Jurkat, Clone E6-1 (cell line): Measurements from ENCODE around the gene ALAD. TPM values are rescaled to one million over a fixed set of nuclear protein-coding genes. Genes with fewer than 3 reads are reported as not detected.
"Not testable (repeated sequence)": the region's sequence is repeated elsewhere in the genome, so short reads cannot be mapped to it uniquely, and the experiment has no call there.

Experiments used
- DNase-seq: peaks from one replicate; pipeline ENCODE4 v3.0.0-alpha.2; 2011; ENCODE audit warnings: low read depth, low spot score
- H3K4me3 ChIP-seq: 2 replicates; pipeline ENCODE4 v1.5.1; 2011; ENCODE audit warnings: mild to moderate bottlenecking, low read length, control low read depth, moderate library complexity
- polyA plus RNA-seq: library from polyadenylated mRNA; unstranded; fragments of >200 nt; gene quantifications from one replicate; pipeline ENCODE4 v1.2.1, GENCODE V29; 2012; ENCODE audit warnings: missing spikeins; ENCODE audit not compliant: insufficient read length, insufficient read depth

The ALAD gene
- polyA plus RNA-seq, result 33.4 TPM

- peak within 1 kb of the TSS; percentile 61 for H3K4me3 ChIP-seq
- DNase-seq, result peak; percentile 95
Observed at GRCh38 chr9:113401027-113401792, at the start of gene ALAD. ALAD (minus strand) TSS chr9:113401284; CDS start chr9:113393559, 7,725 bp downstream.

GRCh38 chr9:113449376-113449775, 48.3 kb upstream of the ALAD start:
- no peak overlapping the region for H3K4me3 ChIP-seq
- no peak for DNase-seq

- DNase-seq, result peak; percentile 19
- no peak overlapping the region for H3K4me3 ChIP-seq
Observed at GRCh38 chr9:113446323-113446740, 45.2 kb upstream of the ALAD start.

GRCh38 chr9:113444736-113445135, 43.7 kb upstream of the ALAD start:
- no peak for DNase-seq
- no peak overlapping the region for H3K4me3 ChIP-seq

GRCh38 chr9:113437716-113438115, 36.6 kb upstream of the ALAD start:
- not testable (repeated sequence) for DNase-seq, H3K4me3 ChIP-seq

GRCh38 chr9:113436728-113437515, 35.8 kb upstream of the ALAD start:
- no peak overlapping the region for H3K4me3 ChIP-seq
- DNase-seq, result no peak

- no peak overlapping the region for H3K4me3 ChIP-seq
- no peak for DNase-seq
Observed at GRCh38 chr9:113431191-113431590, 30.1 kb upstream of the ALAD start.

GRCh38 chr9:113428062-113428615, 27.1 kb upstream of the ALAD start:
- no peak overlapping the region for H3K4me3 ChIP-seq
- DNase-seq, result no peak

- no peak overlapping the region for H3K4me3 ChIP-seq
- DNase-seq, result no peak
Observed at GRCh38 chr9:113427629-113428028, 26.5 kb upstream of the ALAD start.

GRCh38 chr9:113426701-113427100, 25.6 kb upstream of the ALAD start:
- DNase-seq, result no peak
- no peak overlapping the region for H3K4me3 ChIP-seq

- DNase-seq, result no peak
Observed at GRCh38 chr9:113425072-113425471, 24.0 kb upstream of the ALAD start.

GRCh38 chr9:113421726-113422125, 20.6 kb upstream of the ALAD start:
- DNase-seq, result no peak
- H3K4me3 ChIP-seq, result no peak overlapping the region

More at GRCh38 chr9:113425072-113425471, 24.0 kb upstream of the ALAD start:
- no peak overlapping the region for H3K4me3 ChIP-seq

- no peak overlapping the region for H3K4me3 ChIP-seq
- DNase-seq, result no peak
Observed at GRCh38 chr9:113417370-113417769, 16.3 kb upstream of the ALAD start.

GRCh38 chr9:113416149-113416721, 15.2 kb upstream of the ALAD start:
- no peak overlapping the region for H3K4me3 ChIP-seq
- DNase-seq, result no peak

- H3K4me3 ChIP-seq, result peak within 1 kb of the TSS; percentile 99
- DNase-seq, result peak; percentile 93
Observed at GRCh38 chr9:113410207-113410864, 9.3 kb upstream of the ALAD start, which contains the start of the genes C9orf43 and POLE3. C9orf43 (plus strand) TSS chr9:113410747; CDS start chr9:113413494, 2,747 bp downstream. POLE3 (minus strand) TSS chr9:113410675; CDS start chr9:113410293, 382 bp downstream.

GRCh38 chr9:113409883-113410206, 8.8 kb upstream of the ALAD start:
- no peak for DNase-seq
- H3K4me3 ChIP-seq, result peak overlapping the region; percentile 99

GRCh38 chr9:113409481-113409880, 8.4 kb upstream of the ALAD start:
- DNase-seq, result no peak
- H3K4me3 ChIP-seq, result peak overlapping the region; percentile 99

GRCh38 chr9:113406873-113407511, 5.9 kb upstream of the ALAD start:
- not testable (repeated sequence) for H3K4me3 ChIP-seq
- peak; percentile 60 for DNase-seq

- DNase-seq, H3K4me3 ChIP-seq: not testable (repeated sequence)
Observed at GRCh38 chr9:113406353-113406752, 5.3 kb upstream of the ALAD start.
